Lower leg skin (tissue), 3 donors: ENCODE data around the gene CACNB4.

Experiments used
- POLR2A ChIP-seq, 2 donors: fragments of 450-650 bp; IDR thresholded peaks; one replicate each; pipeline ENCODE4 v1.6.1; 2016 to 2017; ENCODE audit warnings: antibody characterized with exemption in 2 of 2, mild to moderate bottlenecking in 1 of 2, moderate library complexity in 1 of 2
- TF ChIP-seq, protein P1 (sequence below), 3 donors: fragments of 450-650 bp; IDR thresholded peaks; one replicate each; pipeline ENCODE4 v1.5.1; 2016; ENCODE audit warnings: antibody characterized with exemption in 3 of 3, mild to moderate bottlenecking in 3 of 3, moderate library complexity in 2 of 3

DNA sequence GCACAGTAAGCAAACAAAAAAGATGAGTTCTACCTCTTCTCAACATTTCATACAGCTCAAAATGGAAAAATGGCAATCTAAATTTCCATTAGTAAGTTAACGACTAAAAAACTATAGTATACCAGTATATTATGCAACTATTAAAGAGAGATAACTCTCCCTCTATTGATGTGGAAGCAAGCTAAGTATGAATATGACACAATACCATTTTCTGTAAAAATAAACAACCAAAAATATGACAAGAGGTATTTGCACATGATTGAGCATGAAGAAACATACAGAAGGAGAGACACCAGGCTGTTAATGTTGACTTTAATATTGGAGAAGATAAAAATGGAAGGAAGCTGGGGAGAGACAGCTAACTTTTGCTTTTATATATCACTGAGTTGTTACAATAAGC, 167.1 kb downstream of the CACNB4 start:
- TF ChIP-seq, protein P1, sequence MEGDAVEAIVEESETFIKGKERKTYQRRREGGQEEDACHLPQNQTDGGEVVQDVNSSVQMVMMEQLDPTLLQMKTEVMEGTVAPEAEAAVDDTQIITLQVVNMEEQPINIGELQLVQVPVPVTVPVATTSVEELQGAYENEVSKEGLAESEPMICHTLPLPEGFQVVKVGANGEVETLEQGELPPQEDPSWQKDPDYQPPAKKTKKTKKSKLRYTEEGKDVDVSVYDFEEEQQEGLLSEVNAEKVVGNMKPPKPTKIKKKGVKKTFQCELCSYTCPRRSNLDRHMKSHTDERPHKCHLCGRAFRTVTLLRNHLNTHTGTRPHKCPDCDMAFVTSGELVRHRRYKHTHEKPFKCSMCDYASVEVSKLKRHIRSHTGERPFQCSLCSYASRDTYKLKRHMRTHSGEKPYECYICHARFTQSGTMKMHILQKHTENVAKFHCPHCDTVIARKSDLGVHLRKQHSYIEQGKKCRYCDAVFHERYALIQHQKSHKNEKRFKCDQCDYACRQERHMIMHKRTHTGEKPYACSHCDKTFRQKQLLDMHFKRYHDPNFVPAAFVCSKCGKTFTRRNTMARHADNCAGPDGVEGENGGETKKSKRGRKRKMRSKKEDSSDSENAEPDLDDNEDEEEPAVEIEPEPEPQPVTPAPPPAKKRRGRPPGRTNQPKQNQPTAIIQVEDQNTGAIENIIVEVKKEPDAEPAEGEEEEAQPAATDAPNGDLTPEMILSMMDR (IDR thresholded peaks at IDR 0.05) = no peak
- no peak for TF ChIP-seq POLR2A (IDR thresholded peaks at IDR 0.05)
